ENCODE measurements around the gene MAP10.

The MAP10 gene

DNA sequence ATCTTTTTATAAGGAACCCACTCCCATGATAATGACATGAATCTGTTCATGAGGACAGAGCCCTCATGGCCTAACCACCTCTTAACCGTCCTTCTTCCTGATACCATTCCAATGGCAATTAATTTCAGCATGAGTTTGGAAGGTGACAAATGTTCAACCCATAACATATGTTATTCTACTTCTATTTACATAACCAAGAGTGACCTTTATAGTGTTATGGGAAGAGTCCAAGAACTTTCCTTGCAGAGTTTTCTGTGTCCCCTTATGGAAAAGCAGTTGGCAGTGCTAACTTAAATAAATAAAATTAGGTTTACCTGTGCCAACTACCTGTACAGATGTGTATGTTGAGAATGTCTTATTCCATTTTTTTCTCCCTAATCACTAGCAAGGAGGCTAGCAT, 11.1 kb downstream of the MAP10 start:
- ATAC-seq (ENCODE audit: insufficient read depth, low read depth) (no peak), DNase-seq (no peak)
- Histone ChIP-seq H3K27ac (ENCODE audit: low read length) (no peak overlapping the region), H3K4me3 (ENCODE audit: low read depth in 1 of 2, low read length in 2 of 2) (no peak overlapping the region), H2AFZ (ENCODE audit: low read depth, low read length) (no peak overlapping the region), H3K4me2 (ENCODE audit: insufficient read depth, low read length) (no peak overlapping the region), H3K9me3 (ENCODE audit: insufficient read depth, low read length, severe bottlenecking) (no peaks in the 10 kb centered on the region), H3K4me1 (ENCODE audit: insufficient read depth, low read length) (no peaks in the 10 kb centered on the region), H4K20me1 (ENCODE audit: insufficient read depth, low read length) (no peaks in the 10 kb centered on the region), H3K9ac (ENCODE audit: low read depth, low read length) (no peak overlapping the region), H3K36me3 (ENCODE audit: insufficient read depth, low read length) (no peaks in the 10 kb centered on the region), H3K27me3 (ENCODE audit: insufficient read depth, low read length, poor library complexity) (no peaks in the 10 kb centered on the region), H3K79me2 (ENCODE audit: insufficient read depth, low read length) (no peaks in the 10 kb centered on the region)
- TF ChIP-seq EZH2 (IDR thresholded peaks at IDR 0.05; ENCODE audit: borderline replicate concordance, low read depth, low read length, severe bottlenecking) (no peak), CTCF (IDR thresholded peaks at IDR 0.05; ENCODE audit: borderline replicate concordance, extremely low read depth, low read length, poor library complexity, severe bottlenecking) (no peak)

GRCh38 chr1:232818040-232818439, 12.8 kb downstream of the MAP10 start:
- Histone ChIP-seq H3K4me3 (ENCODE audit: low read depth in 1 of 2, low read length in 2 of 2) (no peak overlapping the region), H3K79me2 (ENCODE audit: insufficient read depth, low read length) (no peaks in the 10 kb centered on the region), H3K4me2 (ENCODE audit: insufficient read depth, low read length) (no peak overlapping the region), H3K27ac (ENCODE audit: low read length) (no peak overlapping the region), H2AFZ (ENCODE audit: low read depth, low read length) (no peak overlapping the region), H3K9ac (ENCODE audit: low read depth, low read length) (no peak overlapping the region), H3K36me3 (ENCODE audit: insufficient read depth, low read length) (no peaks in the 10 kb centered on the region), H3K27me3 (ENCODE audit: insufficient read depth, low read length, poor library complexity) (no peaks in the 10 kb centered on the region), H3K9me3 (ENCODE audit: insufficient read depth, low read length, severe bottlenecking) (no peaks in the 10 kb centered on the region), H3K4me1 (ENCODE audit: insufficient read depth, low read length) (no peaks in the 10 kb centered on the region), H4K20me1 (ENCODE audit: insufficient read depth, low read length) (no peaks in the 10 kb centered on the region)
- TF ChIP-seq CTCF (IDR thresholded peaks at IDR 0.05; ENCODE audit: borderline replicate concordance, extremely low read depth, low read length, poor library complexity, severe bottlenecking) (no peak), EZH2 (IDR thresholded peaks at IDR 0.05; ENCODE audit: borderline replicate concordance, low read depth, low read length, severe bottlenecking) (no peak)
- ATAC-seq (ENCODE audit: insufficient read depth, low read depth) (no peak), DNase-seq (no peak)

DNA sequence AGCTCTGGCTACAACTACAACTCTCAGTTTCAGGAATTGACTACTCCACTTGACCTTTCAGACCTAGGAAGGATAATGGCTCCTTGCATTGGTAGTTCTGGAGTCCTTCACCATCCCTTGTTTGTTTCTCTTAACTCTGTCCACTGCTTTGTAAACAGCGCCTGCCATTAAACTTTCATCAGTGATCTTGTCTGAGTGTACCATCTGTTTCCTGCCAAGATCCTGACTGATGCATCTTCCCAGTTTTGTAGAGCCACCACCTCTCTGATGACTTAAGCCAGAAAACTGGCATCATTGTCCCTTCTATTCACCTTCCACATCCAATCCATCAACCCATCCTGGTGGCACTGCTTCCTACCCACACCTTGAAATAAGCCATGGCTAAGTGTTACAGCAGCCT, 15.2 kb downstream of the MAP10 start:
- Histone ChIP-seq H3K4me3 (ENCODE audit: low read depth in 1 of 2, low read length in 2 of 2) (no peak overlapping the region), H3K4me1 (ENCODE audit: insufficient read depth, low read length) (no peaks in the 10 kb centered on the region), H3K79me2 (ENCODE audit: insufficient read depth, low read length) (no peaks in the 10 kb centered on the region), H3K36me3 (ENCODE audit: insufficient read depth, low read length) (no peaks in the 10 kb centered on the region), H4K20me1 (ENCODE audit: insufficient read depth, low read length) (no peaks in the 10 kb centered on the region), H2AFZ (ENCODE audit: low read depth, low read length) (no peak overlapping the region), H3K4me2 (ENCODE audit: insufficient read depth, low read length) (no peak overlapping the region), H3K27me3 (ENCODE audit: insufficient read depth, low read length, poor library complexity) (no peaks in the 10 kb centered on the region), H3K9ac (ENCODE audit: low read depth, low read length) (no peak overlapping the region), H3K9me3 (ENCODE audit: insufficient read depth, low read length, severe bottlenecking) (no peaks in the 10 kb centered on the region), H3K27ac (ENCODE audit: low read length) (no peak overlapping the region)
- no peak for DNase-seq
- TF ChIP-seq CTCF (IDR thresholded peaks at IDR 0.05; ENCODE audit: borderline replicate concordance, extremely low read depth, low read length, poor library complexity, severe bottlenecking) (no peak), EZH2 (IDR thresholded peaks at IDR 0.05; ENCODE audit: borderline replicate concordance, low read depth, low read length, severe bottlenecking) (no peak)
- ATAC-seq (ENCODE audit: insufficient read depth, low read depth): no peak

GRCh38 chr1:232822530-232822929, 17.3 kb downstream of the MAP10 start:
- ATAC-seq (ENCODE audit: insufficient read depth, low read depth): no peak
- no peak overlapping the region for H2AFZ ChIP-seq (ENCODE audit: low read depth, low read length)
- H3K79me2 ChIP-seq (ENCODE audit: insufficient read depth, low read length): no peaks in the 10 kb centered on the region
- no peaks in the 10 kb centered on the region for H4K20me1 ChIP-seq (ENCODE audit: insufficient read depth, low read length)
- H3K9ac ChIP-seq (ENCODE audit: low read depth, low read length): no peak overlapping the region
- H3K36me3 ChIP-seq (ENCODE audit: insufficient read depth, low read length): no peaks in the 10 kb centered on the region
- no peaks in the 10 kb centered on the region for H3K27me3 ChIP-seq (ENCODE audit: insufficient read depth, low read length, poor library complexity)
- H3K4me1 ChIP-seq (ENCODE audit: insufficient read depth, low read length): no peaks in the 10 kb centered on the region
- DNase-seq: no peak
- no peak overlapping the region for H3K27ac ChIP-seq (ENCODE audit: low read length)
- no peaks in the 10 kb centered on the region for H3K9me3 ChIP-seq (ENCODE audit: insufficient read depth, low read length, severe bottlenecking)
- no peak for TF ChIP-seq EZH2 (IDR thresholded peaks at IDR 0.05; ENCODE audit: borderline replicate concordance, low read depth, low read length, severe bottlenecking)
- no peak overlapping the region for H3K4me3 ChIP-seq (ENCODE audit: low read depth in 1 of 2, low read length in 2 of 2)
- no peak overlapping the region for H3K4me2 ChIP-seq (ENCODE audit: insufficient read depth, low read length)

Measured in DND-41 (cell line).